AG09319 (cell line): ENCODE data around the gene AASDH.

Source experiments
- DNase-seq: peaks from one replicate; pipeline ENCODE4 v3.0.0-alpha.2; 2010; ENCODE audit warnings: low read depth; ENCODE audit errors: extremely low read depth
- CTCF ChIP-seq: IDR thresholded peaks from 2 replicates; pipeline ENCODE4 v1.5.1; 2011; ENCODE audit warnings: low read depth, mild to moderate bottlenecking, inconsistent platforms, low read length, moderate library complexity

The AASDH gene

DNA sequence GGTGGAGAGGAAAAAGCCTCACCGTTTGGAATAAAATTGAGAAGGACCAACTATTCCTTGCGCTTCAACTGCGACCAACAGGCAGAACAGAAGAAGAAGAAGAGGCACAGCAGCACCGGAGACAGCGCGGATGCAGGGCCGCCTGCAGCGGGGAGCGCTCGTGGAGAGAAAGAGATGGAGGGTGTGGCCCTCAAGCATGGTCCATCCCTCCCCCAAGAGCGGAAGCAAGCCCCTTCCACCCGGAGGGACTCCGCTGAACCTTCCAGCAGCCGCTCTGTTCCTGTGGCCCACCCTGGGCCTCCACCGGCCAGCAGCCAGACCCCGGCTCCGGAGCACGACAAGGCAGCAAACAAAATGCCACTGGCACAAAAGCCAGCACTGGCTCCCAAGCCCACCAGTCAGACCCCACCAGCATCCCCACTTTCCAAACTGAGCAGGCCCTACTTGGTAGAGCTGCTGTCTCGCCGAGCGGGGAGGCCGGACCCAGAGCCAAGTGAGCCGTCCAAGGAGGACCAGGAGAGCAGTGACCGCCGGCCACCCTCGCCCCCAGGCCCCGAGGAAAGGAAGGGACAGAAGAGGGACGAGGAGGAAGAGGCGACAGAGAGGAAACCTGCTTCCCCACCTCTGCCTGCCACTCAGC is 71.2 kb downstream of the AASDH start:
- TF ChIP-seq CTCF = no peak

DNA sequence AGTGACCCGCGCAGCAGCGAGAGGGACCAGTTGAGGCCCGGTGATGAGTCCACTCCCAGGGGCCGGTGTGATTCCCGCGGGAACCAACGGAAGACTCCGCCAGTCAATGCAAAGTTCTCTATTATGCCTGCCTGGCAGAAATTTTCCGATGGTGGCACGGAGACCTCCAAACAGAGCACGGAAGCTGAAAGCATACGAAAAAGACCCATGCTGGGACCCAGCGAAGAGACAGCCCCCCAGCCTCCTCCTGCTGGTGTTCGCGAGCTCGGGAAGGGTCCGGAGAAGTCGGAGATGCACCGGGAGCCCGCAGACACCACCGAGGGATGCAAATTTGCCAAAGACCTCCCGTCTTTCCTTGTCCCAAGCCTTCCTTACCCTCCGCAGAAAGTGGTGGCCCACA is 71.7 kb downstream of the AASDH start:
- DNase-seq = no peak
- TF ChIP-seq CTCF = no peak

More for the DNA sequence above, 71.2 kb downstream of the AASDH start:
- no peak for DNase-seq

DNA sequence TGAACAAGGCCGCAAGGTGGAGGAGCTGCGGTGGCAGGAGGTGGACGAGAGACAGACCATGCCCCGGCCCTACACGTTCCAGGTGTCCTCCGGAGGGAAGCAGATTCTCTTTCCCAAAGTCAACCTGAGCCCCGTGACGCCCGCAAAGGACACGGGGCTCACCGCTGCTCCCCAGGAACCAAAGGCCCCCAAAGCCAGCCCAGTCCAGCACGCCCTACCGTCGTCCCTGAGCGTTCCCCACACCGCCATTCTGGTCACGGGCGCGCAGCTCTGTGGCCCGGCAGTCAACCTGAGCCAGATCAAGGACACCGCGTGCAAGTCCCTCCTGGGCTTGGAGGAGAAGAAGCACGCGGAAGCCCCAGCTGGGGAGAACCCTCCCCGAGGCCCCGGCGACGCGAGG is 72.2 kb downstream of the AASDH start:
- TF ChIP-seq CTCF = no peak
- no peak for DNase-seq

GRCh38 chr4:56314207-56314915 is 72.9 kb downstream of the AASDH start:
- no peak for DNase-seq
- TF ChIP-seq CTCF = no peak

- no peak for TF ChIP-seq CTCF
- no peak for DNase-seq
These were observed 74.2 kb downstream of the AASDH start for GRCh38 chr4:56313132-56313531.

DNA sequence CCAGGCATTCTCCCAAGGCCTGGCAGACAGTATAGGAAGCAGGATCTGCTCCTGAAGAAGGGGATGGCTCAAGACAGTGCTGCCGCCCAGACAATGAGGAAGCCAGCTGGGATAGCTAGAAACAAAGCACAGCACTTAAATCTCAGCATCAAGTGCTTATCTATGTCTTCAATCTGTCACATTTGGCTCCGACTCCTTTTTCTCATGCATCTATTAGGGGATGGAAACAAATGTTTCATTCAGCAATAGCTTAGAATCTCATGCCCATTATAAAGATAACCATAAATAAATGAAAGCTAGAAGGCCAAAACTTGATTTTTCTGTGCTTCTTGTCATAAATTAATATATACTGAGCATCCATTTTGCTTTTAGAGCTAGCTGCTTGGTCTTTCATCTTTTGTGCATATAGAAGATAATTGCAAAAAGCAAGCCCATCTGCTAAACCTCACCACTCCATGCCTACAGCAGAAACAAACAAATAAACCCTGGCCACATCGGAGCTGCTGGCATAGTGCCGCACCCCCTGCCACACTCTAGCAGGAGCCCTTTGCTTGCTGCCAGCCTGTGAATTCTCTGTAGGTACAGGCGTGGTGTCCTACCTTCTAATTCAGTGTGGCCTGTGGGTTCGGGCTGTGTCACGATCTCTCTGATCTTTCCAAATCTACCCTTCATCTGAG is 75.9 kb downstream of the AASDH start:
- DNase-seq = no peak
- TF ChIP-seq CTCF = no peak
